CD4-positive, alpha-beta T cell treated with Interleukin-12 subunit alpha and Interleukin-12 subunit beta, for 1 hour (primary cell): Measurements from ENCODE around the gene RNF20.

Experiments
- DNase-seq: peaks from one replicate; pipeline ENCODE4 v3.0.0-alpha.2; 2020

RNF20 gene

GRCh38 chr9:101590901-101591300, 57.2 kb downstream of the RNF20 start:
- DNase-seq, result no peak

GRCh38 chr9:101591787-101592446, 58.3 kb downstream of the RNF20 start:
- DNase-seq, result no peak

GRCh38 chr9:101592788-101593187, 59.1 kb downstream of the RNF20 start:
- no peak for DNase-seq

GRCh38 chr9:101593345-101593744, 59.7 kb downstream of the RNF20 start:
- DNase-seq, result no peak

- no peak for DNase-seq
Measured at GRCh38 chr9:101594796-101595195, 61.1 kb downstream of the RNF20 start, which contains the start of gene PPP3R2. PPP3R2 (minus strand) TSS chr9:101594969; CDS start chr9:101594921, 48 bp downstream.

- DNase-seq, result peak; percentile 33
Measured at GRCh38 chr9:101601904-101602765, 68.5 kb downstream of the RNF20 start.

GRCh38 chr9:101604296-101604695, 70.6 kb downstream of the RNF20 start:
- no peak for DNase-seq

GRCh38 chr9:101605547-101605946, 71.9 kb downstream of the RNF20 start:
- DNase-seq, result no peak
